HG03469 (cell line): ENCODE results near the gene TCOF1.

Experiments used
- ATAC-seq: cut with Tn5 transposase; IDR thresholded peaks from one replicate; pipeline ENCODE4 v1.9.1; 2021; ENCODE audit warnings: mild to moderate bottlenecking, moderate library complexity, moderate number of reproducible peaks; ENCODE audit not compliant: unreplicated experiment

TCOF1 gene

DNA sequence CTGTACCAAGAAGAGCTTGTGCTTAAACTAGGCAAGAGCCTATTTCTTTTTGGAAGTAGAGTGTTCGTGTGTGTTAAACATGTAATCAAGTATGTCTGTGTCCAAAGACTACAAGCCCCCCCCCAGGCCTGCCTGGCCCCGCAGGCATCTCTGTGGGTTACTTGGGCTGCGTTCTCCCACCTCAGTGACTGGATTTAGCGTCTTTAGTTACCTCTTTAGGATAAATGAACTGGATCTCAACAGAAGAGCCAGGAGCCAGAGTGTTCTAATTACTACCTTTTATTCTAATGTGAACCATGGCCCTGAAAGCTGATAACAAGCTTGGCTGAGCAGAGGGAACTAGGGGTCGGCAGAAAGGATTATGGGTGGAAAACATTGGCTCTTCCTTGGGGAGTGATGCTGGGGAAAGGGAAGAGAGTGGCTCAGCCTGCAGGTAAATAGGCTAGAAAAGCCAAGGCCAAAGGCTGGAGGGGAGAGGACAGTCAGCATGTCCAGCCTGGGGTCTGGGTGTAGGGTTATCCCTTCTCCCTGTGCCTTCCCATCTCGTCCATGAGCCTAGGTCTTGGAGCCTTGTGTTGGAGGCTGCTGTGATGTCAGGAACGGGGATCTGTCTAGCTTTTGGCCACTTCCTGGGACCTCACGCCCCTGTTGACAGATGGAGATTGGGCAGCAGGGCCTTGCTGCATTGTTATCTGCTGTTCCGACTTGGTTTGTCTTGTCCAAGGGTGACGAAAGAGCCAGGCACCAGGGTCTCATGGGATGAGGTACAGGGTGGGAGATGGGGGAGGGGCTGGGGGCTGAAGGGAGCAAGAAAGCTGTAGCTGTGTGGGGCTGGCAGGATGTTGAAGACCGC, 44.1 kb downstream of the TCOF1 start:
- ATAC-seq: no peak

- ATAC-seq: no peak
These were observed 44.8 kb downstream of the TCOF1 start for GRCh38 chr5:150402229-150402773.

DNA sequence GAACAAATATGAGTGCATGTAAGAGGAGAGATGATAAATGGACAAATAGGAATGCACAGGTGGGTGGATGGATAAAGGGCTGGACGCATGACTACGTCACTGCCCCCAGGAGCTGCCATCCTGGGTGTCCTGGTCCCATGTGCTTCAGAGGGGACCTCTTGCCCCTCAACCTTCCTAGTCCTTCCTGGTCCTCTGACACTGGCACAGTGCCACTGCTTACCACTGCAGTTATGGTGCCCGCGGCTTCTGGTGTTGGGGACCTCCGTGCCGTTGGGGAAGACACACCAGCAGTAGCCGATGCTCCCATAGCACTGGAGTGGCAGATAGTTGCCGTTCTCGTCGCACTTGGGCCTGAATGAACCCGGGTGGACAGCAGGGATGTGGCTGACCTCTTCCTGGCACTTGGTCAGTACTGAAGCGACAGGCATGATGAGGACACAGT, 45.4 kb downstream of the TCOF1 start:
- ATAC-seq: no peak

DNA sequence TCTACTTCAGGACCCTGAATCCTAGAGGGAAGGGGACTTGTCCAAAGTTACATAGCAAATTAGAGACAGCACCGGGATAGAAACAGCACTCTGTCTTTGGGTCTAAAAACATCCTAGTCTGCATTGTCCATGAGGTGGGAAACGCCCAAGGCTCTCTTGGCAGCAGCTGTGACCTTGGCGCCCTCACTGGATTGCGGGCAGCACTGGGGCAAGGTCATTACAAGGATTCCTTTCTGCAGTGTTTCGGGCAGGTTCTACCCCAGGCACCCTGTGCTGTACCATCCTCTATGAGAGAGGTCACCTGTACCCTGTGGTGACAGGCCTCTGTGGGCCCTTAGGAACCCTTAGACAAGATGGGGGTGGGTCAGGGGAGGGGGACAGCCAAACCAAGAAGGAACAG, 46.6 kb downstream of the TCOF1 start:
- ATAC-seq: no peak

GRCh38 chr5:150404535-150404934, 47.0 kb downstream of the TCOF1 start:
- ATAC-seq: no peak

DNA sequence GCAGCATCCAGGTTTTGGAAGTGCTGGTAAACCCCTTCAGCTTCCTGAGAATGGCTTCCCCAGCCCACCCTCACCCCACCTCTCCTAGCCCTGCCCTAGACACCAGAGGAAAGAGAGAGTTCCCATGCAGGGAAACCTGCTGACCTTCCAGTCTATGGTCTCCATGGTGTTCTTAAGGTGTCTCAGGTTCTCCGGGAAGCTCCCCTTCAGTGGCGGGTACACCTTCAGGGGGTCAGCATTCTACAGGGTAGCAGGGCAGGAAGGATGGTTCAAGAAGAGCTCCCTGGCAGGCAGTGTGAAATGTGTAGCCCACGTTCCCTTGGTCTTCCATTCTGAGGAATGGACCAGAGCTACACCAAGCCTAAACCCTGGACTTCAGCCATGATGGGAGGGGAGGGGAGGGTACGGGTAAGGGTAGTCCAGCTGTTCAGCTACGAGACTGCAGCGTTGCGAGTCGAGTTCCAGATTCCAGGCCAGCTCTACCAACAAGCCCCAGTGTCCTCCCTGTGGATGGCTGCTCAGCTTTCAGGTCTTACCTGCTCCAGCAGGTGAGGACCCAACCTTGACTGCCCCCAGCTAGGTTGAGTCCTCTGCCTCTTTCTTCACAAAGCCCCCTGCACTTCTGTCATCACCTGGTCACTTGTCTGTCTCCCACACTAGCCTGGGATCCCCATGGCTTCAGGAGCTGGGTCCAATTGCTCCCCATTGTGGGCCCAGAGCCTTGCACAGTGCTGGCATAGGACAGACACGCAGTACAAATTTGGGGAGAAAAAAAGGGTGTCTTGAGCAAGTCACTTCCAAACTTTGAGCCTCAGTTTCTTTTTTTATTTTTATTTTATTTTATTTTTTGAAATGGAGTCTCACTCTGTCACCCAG, 47.7 kb downstream of the TCOF1 start:
- ATAC-seq: no peak

- ATAC-seq: no peak
These were observed 48.7 kb downstream of the TCOF1 start for GRCh38 chr5:150406103-150406722.

GRCh38 chr5:150406723-150407095, 49.2 kb downstream of the TCOF1 start:
- ATAC-seq: no peak

- no peak for ATAC-seq
These were observed 49.7 kb downstream of the TCOF1 start for GRCh38 chr5:150407096-150407720.

GRCh38 chr5:150408231-150408943, 50.9 kb downstream of the TCOF1 start:
- ATAC-seq: no peak

- no peak for ATAC-seq
These were observed 52.4 kb downstream of the TCOF1 start for GRCh38 chr5:150409638-150410523.

- no peak for ATAC-seq
These were observed 53.2 kb downstream of the TCOF1 start for GRCh38 chr5:150410524-150411244.

GRCh38 chr5:150411245-150411979, 53.9 kb downstream of the TCOF1 start:
- ATAC-seq: no peak

- peak; percentile 55 for ATAC-seq
These were observed 55.0 kb downstream of the TCOF1 start, which contains the start of gene CD74 for GRCh38 chr5:150412319-150413175. Gene CD74 (minus strand): TSS chr5:150412910. CDS start chr5:150412749, 161 bp downstream.

GRCh38 chr5:150413176-150413901, 55.8 kb downstream of the TCOF1 start:
- no peak for ATAC-seq
